Epithelial cell of esophagus (primary cell): ENCODE data around the gene SF3B5.
A peak's percentile ranks its signal among the peaks of the same experiment; 100 is the strongest.
"Not testable (repeated sequence)": the region's sequence is repeated elsewhere in the genome, so short reads cannot be mapped to it uniquely, and the experiment has no call there.

Experiments used
- DNase-seq: peaks from one replicate; pipeline ENCODE4 v3.0.0; 2010; ENCODE audit warnings: low read depth
- H3K4me3 ChIP-seq: 2 replicates; pipeline ENCODE4 v1.5.1; 2011; ENCODE audit warnings: mild to moderate bottlenecking, low read length, control low read depth
- CTCF ChIP-seq: IDR thresholded peaks from 2 replicates; pipeline ENCODE4 v1.5.1; 2011; ENCODE audit warnings: low read depth, mild to moderate bottlenecking, low read length, control low read depth, inconsistent platforms; ENCODE audit not compliant: insufficient read depth; ENCODE audit errors: missing control alignments

Gene SF3B5

DNA sequence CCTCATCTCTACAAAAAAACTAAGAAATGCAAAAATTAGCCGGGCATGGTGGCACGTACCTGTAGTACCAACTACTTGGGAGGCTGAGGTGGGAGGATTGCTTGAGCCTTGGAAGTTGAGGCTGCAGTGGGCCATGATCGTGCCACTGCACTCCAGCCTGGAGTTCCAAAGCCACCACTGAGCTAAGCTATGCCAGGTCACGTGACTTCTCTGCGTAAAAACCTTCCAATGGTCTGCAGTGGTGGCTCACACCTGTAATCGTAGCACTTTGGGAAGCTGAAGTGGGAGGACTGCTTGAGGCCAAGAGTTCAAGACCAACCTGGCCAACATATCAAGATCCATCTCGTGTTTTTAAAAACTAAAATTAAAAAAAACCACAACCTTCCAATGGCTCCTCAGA lies 1.7 kb downstream of the SF3B5 start:
- no peak for TF ChIP-seq CTCF
- no peak for DNase-seq
- peak overlapping the region; percentile 98 for H3K4me3 ChIP-seq

DNA sequence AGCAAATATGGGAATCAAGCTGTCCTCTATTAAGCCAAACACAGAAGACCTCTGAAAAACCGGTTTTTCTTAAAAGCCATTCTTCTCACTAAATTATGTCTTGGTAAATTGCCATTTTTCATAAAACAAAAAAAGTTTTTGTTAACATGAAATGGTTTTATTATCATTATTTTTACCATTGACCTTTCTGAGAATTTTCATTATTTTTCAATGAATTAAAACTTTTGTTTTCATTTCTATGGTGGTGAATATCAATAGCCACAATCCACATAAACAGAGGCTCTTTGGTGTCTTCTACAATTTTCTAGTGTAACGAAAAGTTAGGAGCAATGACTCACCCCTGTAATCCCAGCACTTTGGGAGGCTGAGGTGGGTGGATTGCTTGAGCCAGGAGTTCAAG lies 2.1 kb downstream of the SF3B5 start:
- DNase-seq = no peak
- H3K4me3 ChIP-seq = no peak overlapping the region
- no peak for TF ChIP-seq CTCF

DNA sequence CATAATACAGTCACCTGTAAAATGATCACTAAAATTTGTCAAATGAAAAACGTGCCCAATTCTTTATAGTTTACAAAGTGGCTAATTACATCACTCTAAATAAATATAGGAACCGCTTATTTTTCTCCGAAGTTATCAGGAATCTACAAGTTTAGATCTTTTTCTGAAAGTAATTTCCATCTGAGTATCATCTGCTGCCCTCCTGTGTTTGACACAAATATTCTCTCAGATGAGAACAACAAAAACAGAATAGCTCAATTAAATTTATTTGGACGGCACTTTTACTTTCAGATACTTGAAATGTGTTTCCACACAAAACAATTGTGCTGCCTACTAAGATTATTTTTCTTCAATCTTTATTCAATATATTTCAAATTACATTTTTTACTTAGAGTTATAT lies 5.0 kb downstream of the SF3B5 start:
- TF ChIP-seq CTCF = no peak
- DNase-seq = no peak
- no peak overlapping the region for H3K4me3 ChIP-seq

DNA sequence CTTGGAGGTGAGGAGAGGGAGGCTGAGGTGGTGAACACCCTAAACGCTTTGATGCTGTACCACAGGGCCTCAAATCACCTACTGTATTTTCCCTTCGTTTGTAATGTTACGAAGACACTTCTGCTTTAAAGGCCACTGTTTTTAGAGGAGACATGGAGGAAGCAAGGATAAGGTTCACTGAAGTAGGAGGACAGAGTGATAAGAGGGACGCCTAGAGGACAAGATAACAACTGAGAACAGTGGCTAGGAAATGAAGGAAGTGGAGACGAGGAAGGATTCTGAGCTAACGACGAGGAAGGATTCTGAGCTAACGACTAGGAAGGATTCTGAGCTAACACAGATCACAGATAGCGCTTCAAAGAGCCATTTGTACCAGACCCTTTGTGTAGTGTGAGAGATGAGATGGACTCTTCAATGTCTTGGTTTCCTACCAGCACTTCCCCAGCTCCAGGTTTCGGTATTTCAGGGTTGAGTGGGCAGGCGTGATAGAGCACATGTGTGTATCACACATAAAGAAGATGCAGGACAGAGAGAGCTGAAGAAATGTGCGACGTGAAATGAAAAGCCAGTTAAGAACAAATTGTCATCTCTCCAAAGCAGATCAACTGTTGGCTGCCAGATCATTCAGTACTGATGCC lies 7.5 kb downstream of the SF3B5 start:
- no peak for TF ChIP-seq CTCF
- no peak for DNase-seq
- H3K4me3 ChIP-seq = no peak overlapping the region

- TF ChIP-seq CTCF = no peak
- DNase-seq = no peak
- no peak overlapping the region for H3K4me3 ChIP-seq
Observed at GRCh38 chr6:144086959-144087358, 8.4 kb downstream of the SF3B5 start.

GRCh38 chr6:144083172-144083571 lies 12.2 kb downstream of the SF3B5 start:
- TF ChIP-seq CTCF = no peak
- no peak for DNase-seq
- no peak overlapping the region for H3K4me3 ChIP-seq

- H3K4me3 ChIP-seq, DNase-seq: not testable (repeated sequence)
Observed at GRCh38 chr6:144082412-144082811, 13.0 kb downstream of the SF3B5 start.

DNA sequence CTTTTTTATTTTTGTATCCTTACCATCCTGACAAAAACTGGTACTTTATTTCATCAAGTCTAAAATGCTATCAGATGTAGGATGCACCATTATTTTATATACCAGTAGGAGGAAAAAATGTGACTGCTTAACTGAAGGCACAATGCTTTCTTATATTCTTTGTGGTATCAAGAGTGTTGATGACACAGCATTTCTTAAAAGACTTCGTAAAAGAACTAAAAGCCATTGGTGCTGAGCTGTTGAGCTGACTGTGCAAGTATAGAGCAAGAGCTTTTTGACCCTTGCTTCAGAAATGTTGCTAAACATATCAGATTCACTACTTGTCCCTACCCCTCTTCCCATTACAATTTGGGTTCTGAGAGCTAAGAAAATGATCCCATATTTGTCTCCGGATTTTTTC lies 17.5 kb downstream of the SF3B5 start:
- DNase-seq = no peak
- TF ChIP-seq CTCF = no peak
- H3K4me3 ChIP-seq = no peak overlapping the region
